ENCODE measurements around the gene GPHN. TPM values are rescaled to one million over a fixed set of nuclear protein-coding genes. Genes with fewer than 3 reads are reported as not detected.

GPHN gene
- total RNA-seq, 2 experiments from 2014 or later = 10.0 to 10.7 TPM

- Histone ChIP-seq H3K4me1 (ENCODE audit: insufficient read depth, low read length) (no peaks in the 10 kb centered on the region), H3K36me3 (ENCODE audit: insufficient read depth, low read length) (no peaks in the 10 kb centered on the region), H3K27me3 (ENCODE audit: control insufficient read depth in 1 of 2, insufficient read depth in 2 of 2, low read length in 2 of 2) (no peaks in the 10 kb centered on the region), H3K27ac (ENCODE audit: low read depth in 1 of 2, low read length in 2 of 2) (no peak overlapping the region), H3K9me3 (ENCODE audit: control insufficient read depth in 1 of 2, insufficient read depth in 1 of 2, low read length in 2 of 2) (peaks cover 7 to 35% of the 10 kb centered on the region in 2 experiments), H3K4me3 (ENCODE audit: low read length) (no peak overlapping the region)
- Mint-ChIP-seq H3K4me3 (no peak overlapping the region), H3K9me3 (peaks cover 34% of the 10 kb centered on the region), H3K4me1 (ENCODE audit: low read depth) (no peaks in the 10 kb centered on the region), H3K27me3 (no peaks in the 10 kb centered on the region), H3K36me3 (ENCODE audit: low read depth) (peaks cover 84% of the 10 kb centered on the region), H3K27ac (no peak overlapping the region)
- POLR2A ChIA-PET = interaction anchor here (0.6 kb wide), 1 partner anchor 116 kb away, joined by 3 read pairs; no protein-coding TSS in a partner anchor
- TF ChIP-seq, protein P1, sequence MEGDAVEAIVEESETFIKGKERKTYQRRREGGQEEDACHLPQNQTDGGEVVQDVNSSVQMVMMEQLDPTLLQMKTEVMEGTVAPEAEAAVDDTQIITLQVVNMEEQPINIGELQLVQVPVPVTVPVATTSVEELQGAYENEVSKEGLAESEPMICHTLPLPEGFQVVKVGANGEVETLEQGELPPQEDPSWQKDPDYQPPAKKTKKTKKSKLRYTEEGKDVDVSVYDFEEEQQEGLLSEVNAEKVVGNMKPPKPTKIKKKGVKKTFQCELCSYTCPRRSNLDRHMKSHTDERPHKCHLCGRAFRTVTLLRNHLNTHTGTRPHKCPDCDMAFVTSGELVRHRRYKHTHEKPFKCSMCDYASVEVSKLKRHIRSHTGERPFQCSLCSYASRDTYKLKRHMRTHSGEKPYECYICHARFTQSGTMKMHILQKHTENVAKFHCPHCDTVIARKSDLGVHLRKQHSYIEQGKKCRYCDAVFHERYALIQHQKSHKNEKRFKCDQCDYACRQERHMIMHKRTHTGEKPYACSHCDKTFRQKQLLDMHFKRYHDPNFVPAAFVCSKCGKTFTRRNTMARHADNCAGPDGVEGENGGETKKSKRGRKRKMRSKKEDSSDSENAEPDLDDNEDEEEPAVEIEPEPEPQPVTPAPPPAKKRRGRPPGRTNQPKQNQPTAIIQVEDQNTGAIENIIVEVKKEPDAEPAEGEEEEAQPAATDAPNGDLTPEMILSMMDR (IDR thresholded peaks at IDR 0.05) = no peak
- DNase-seq (no peak), ATAC-seq (ENCODE audit: poor library complexity) (no peak)
- intact Hi-C loops (cut with DNase I, micrococcal nuclease) = no loop called here
- CTCF ChIA-PET = no interaction called here
These were observed 451.6 kb downstream of the GPHN start for GRCh38 chr14:66959437-66960050.

DNA sequence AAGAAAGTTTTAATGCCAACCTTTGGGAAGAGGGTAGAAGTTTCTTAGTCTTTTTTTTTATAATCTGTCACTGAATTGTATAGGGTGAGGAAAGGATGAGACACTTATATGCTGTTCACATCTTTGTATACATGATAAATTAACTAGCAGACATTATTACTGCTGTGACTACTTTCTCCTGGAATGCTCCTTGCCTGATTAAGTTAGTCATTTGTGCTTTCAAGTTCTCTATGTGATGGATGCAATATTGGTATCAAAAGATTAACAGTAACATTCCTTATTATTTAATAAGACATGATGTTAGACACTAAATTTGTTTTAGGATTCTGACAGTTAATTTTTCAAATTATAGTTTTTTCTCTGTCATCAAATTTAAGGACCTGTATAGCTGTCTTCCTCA lies 457.9 kb downstream of the GPHN start:
- TF ChIP-seq, protein P1 (IDR thresholded peaks at IDR 0.05) = no peak
- ATAC-seq (ENCODE audit: poor library complexity) (no peak), DNase-seq (no peak)
- Histone ChIP-seq H3K36me3 (ENCODE audit: insufficient read depth, low read length) (peaks cover 8% of the 10 kb centered on the region), H3K4me3 (ENCODE audit: low read length) (no peak overlapping the region), H3K27me3 (ENCODE audit: control insufficient read depth in 1 of 2, insufficient read depth in 2 of 2, low read length in 2 of 2) (no peaks in the 10 kb centered on the region), H3K4me1 (ENCODE audit: insufficient read depth, low read length) (no peaks in the 10 kb centered on the region), H3K27ac (ENCODE audit: low read depth in 1 of 2, low read length in 2 of 2) (no peak overlapping the region), H3K9me3 (ENCODE audit: control insufficient read depth in 1 of 2, insufficient read depth in 1 of 2, low read length in 2 of 2) (no peaks in the 10 kb centered on the region)
- Mint-ChIP-seq H3K4me3 (no peak overlapping the region), H3K36me3 (ENCODE audit: low read depth) (peaks cover 48% of the 10 kb centered on the region), H3K4me1 (ENCODE audit: low read depth) (no peaks in the 10 kb centered on the region), H3K27ac (no peak overlapping the region), H3K9me3 (peaks cover 10% of the 10 kb centered on the region), H3K27me3 (no peaks in the 10 kb centered on the region)
- intact Hi-C loops (cut with DNase I, micrococcal nuclease) = no loop called here
- CTCF ChIA-PET = interaction anchor here (0.6 kb wide), 1 partner anchor 11 kb away, joined by 4 read pairs; no protein-coding TSS in a partner anchor
- POLR2A ChIA-PET = no interaction called here

DNA sequence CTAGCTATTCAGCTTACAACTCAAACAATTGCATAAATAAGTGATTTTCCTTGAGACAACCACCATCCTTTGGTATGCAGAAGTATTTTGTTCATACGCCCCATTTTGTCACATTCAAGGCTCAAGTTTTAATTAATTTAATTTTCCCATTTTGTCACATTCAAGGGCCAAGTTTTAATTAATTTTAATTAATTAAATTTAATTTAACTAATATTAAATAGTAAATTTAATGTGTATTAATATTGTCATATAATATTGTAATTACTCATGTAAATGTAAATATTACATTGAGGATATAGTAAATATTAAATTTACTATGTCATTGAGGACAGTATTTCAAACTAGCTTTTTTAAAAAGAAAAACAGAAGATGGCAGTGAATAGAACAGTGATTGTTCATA lies 464.5 kb downstream of the GPHN start:
- CTCF ChIA-PET = no interaction called here
- POLR2A ChIA-PET = no interaction called here
- H3K9me3 Mint-ChIP-seq = no peaks in the 10 kb centered on the region
- no peaks in the 10 kb centered on the region for H3K4me1 Mint-ChIP-seq (ENCODE audit: low read depth)
- no peaks in the 10 kb centered on the region for H3K27me3 Mint-ChIP-seq
- H3K36me3 Mint-ChIP-seq (ENCODE audit: low read depth) = no peaks in the 10 kb centered on the region
- Histone ChIP-seq H3K4me1 (ENCODE audit: insufficient read depth, low read length) (no peaks in the 10 kb centered on the region), H3K9me3 (ENCODE audit: control insufficient read depth in 1 of 2, insufficient read depth in 1 of 2, low read length in 2 of 2) (no peaks in the 10 kb centered on the region), H3K27ac (ENCODE audit: low read depth in 1 of 2, low read length in 2 of 2) (no peak overlapping the region), H3K27me3 (ENCODE audit: control insufficient read depth in 1 of 2, insufficient read depth in 2 of 2, low read length in 2 of 2) (no peaks in the 10 kb centered on the region), H3K4me3 (ENCODE audit: low read length) (no peak overlapping the region), H3K36me3 (ENCODE audit: insufficient read depth, low read length) (no peaks in the 10 kb centered on the region)
- intact Hi-C loops (cut with DNase I, micrococcal nuclease) = no loop called here
- DNase-seq (no peak), ATAC-seq (ENCODE audit: poor library complexity) (no peak)
- TF ChIP-seq, protein P1 (IDR thresholded peaks at IDR 0.05) = no peak
- no peak overlapping the region for H3K27ac Mint-ChIP-seq
- H3K4me3 Mint-ChIP-seq = no peak overlapping the region
